ENCODE data around the gene RBFOX2. TPM values are rescaled to one million over a fixed set of nuclear protein-coding genes. Genes with fewer than 3 reads are reported as not detected.

RBFOX2 gene
- total and polyA plus RNA-seq, 11 donors = 31.0 to 102 (median 84.0) TPM

- H3K27ac ChIP-seq = no peak overlapping the region
- TF ChIP-seq POLR2A (IDR thresholded peaks at IDR 0.05) = no peak
- no peak for TF ChIP-seq CTCF (IDR thresholded peaks at IDR 0.05)
- intact Hi-C loops (cut with DNase I) = loop anchor here in 4 of 10 donors (5.0 to 10.0 kb wide), 2 partner anchors 164 to 366 kb away; no protein-coding TSS in a partner anchor
- H3K4me1 ChIP-seq = peaks cover 0 to 15% (median 0%) of the 10 kb centered on the region in 12 donors
- no peak overlapping the region for H3K4me3 ChIP-seq
- H3K36me3 ChIP-seq = peaks cover 0 to 81% (median 31%) of the 10 kb centered on the region in 9 donors
- DNase-seq (no peak), ATAC-seq (no peak)
- WGBS, 4 donors = 85 to 89% (median 85%) methylated on average over 1 of the region's 1 CpG
- H3K9me3 ChIP-seq = no peaks in the 10 kb centered on the region
- H3K27me3 ChIP-seq = no peaks in the 10 kb centered on the region
Observed at GRCh38 chr22:35758394-35758793, 270.2 kb downstream of the RBFOX2 start.

GRCh38 chr22:35756722-35757121 lies 271.9 kb downstream of the RBFOX2 start:
- no peak for ATAC-seq
- intact Hi-C loops (cut with DNase I) = loop anchor here in 4 of 10 donors (5.0 to 10.0 kb wide), 2 partner anchors 166 to 368 kb away; no protein-coding TSS in a partner anchor
- 96 to 99% (median 98%) methylated on average over 1 of the region's 1 CpG for WGBS, 4 donors

GRCh38 chr22:35754761-35755160 lies 273.9 kb downstream of the RBFOX2 start:
- no peaks in the 10 kb centered on the region for H3K27me3 ChIP-seq
- no peak overlapping the region for H3K4me3 ChIP-seq
- H3K4me1 ChIP-seq = peaks cover 0 to 24% (median 13%) of the 10 kb centered on the region in 12 donors
- intact Hi-C loops (cut with DNase I) = loop anchor here in 5 of 10 donors (5.0 to 10.0 kb wide), 3 partner anchors 163 to 370 kb away; no protein-coding TSS in a partner anchor
- ATAC-seq = no peak
- no peaks in the 10 kb centered on the region for H3K9me3 ChIP-seq
- TF ChIP-seq POLR2A (IDR thresholded peaks at IDR 0.05) (no peak), CTCF (IDR thresholded peaks at IDR 0.05) (no peak)
- no peak for DNase-seq
- WGBS, 4 donors = 92 to 100% (median 95%) methylated on average over 2 of the region's 2 CpGs
- H3K36me3 ChIP-seq = peaks cover 0 to 74% (median 21%) of the 10 kb centered on the region in 9 donors
- H3K27ac ChIP-seq = no peak overlapping the region

More at GRCh38 chr22:35756722-35757121, 271.9 kb downstream of the RBFOX2 start:
- DNase-seq = no peak
- Histone ChIP-seq H3K36me3 (peaks cover 0 to 76% (median 31%) of the 10 kb centered on the region in 9 donors), H3K4me3 (no peak overlapping the region), H3K27me3 (no peaks in the 10 kb centered on the region), H3K4me1 (peaks cover 0 to 29% (median 11%) of the 10 kb centered on the region in 12 donors), H3K9me3 (no peaks in the 10 kb centered on the region), H3K27ac (no peak overlapping the region)
- TF ChIP-seq CTCF (IDR thresholded peaks at IDR 0.05) (no peak), POLR2A (IDR thresholded peaks at IDR 0.05) (no peak)

- H3K36me3 ChIP-seq = peaks cover 0 to 65% (median 9%) of the 10 kb centered on the region in 9 donors
- H3K27me3 ChIP-seq = no peaks in the 10 kb centered on the region
- H3K4me1 ChIP-seq = peaks cover 0 to 24% (median 13%) of the 10 kb centered on the region in 12 donors
- intact Hi-C loops (cut with DNase I) = loop anchor here in 3 of 10 donors (5.0 to 10.0 kb wide), 2 partner anchors 164 to 372 kb away; no protein-coding TSS in a partner anchor
- peak in 1 of 4 donors; percentile 9 for ATAC-seq
- TF ChIP-seq POLR2A (IDR thresholded peaks at IDR 0.05) (no peak), CTCF (IDR thresholded peaks at IDR 0.05) (no peak)
- no peak overlapping the region for H3K4me3 ChIP-seq
- no peak for DNase-seq
- H3K9me3 ChIP-seq = no peaks in the 10 kb centered on the region
- peak overlapping the region in 3 of 12 donors; percentile 3 to 10 (median 6) for H3K27ac ChIP-seq
- WGBS, 4 donors = 60 to 67% (median 66%) methylated on average over 3 of the region's 3 CpGs
Observed at GRCh38 chr22:35752863-35753189, 275.8 kb downstream of the RBFOX2 start.
